ENCODE results near the gene RABL6. TPM values are rescaled to one million over a fixed set of nuclear protein-coding genes. Genes with fewer than 3 reads are reported as not detected.

RABL6 gene
- total and polyA plus RNA-seq, 2 of the 4 experiments (the other 2 are of a cell fraction): 37.1 to 47.5 TPM

- Histone ChIP-seq H3K9me1 (ENCODE audit: insufficient read depth, low read length) (0 out of 2 replicates have a peak, but pooled peaks cover 9% of the 10 kb centered on the region), H2AK9ac (replicated peaks; ENCODE audit: low read depth, low read length, poor library complexity) (peak within 1 kb of the TSS; percentile 95), H3K36me3 (ENCODE audit: control insufficient read depth, insufficient read depth, low read length) (0 out of 2 replicates have a peak, but pooled peaks cover 6% of the 10 kb centered on the region), H3K18ac (ENCODE audit: low read depth, low read length) (no peak within 1 kb of the TSS), H2AFZ (replicated peaks; ENCODE audit: low read length, poor library complexity) (peak within 1 kb of the TSS; percentile 92), H3K79me1 (ENCODE audit: low read depth in 1 of 2, low read length in 2 of 2) (peaks cover 3 to 36% of the 10 kb centered on the region in 2 experiments), H3K56ac (ENCODE audit: extremely low read depth, insufficient read depth, low read length) (no peak within 1 kb of the TSS), H3K4ac (ENCODE audit: low read depth, low read length) (peak within 1 kb of the TSS; percentile 41; the same call in 1 of the 2 replicates), H4K20me1 (ENCODE audit: insufficient read depth, low read length) (peaks cover 10% of the 10 kb centered on the region), H2BK120ac (ENCODE audit: low read depth, low read length) (no peak within 1 kb of the TSS), H2AK5ac (ENCODE audit: low read depth, low read length) (peak within 1 kb of the TSS; percentile 7; the same call in 1 of the 2 replicates), H2BK15ac (ENCODE audit: low read depth, low read length) (no peak within 1 kb of the TSS), H3K27ac (ENCODE audit: insufficient read depth, low read length) (peak within 1 kb of the TSS; percentile 66; the same call in 1 of the 2 replicates), H3K4me2 (ENCODE audit: low read depth, low read length) (peak within 1 kb of the TSS; percentile 97), H3K4me1 (ENCODE audit: control insufficient read depth, insufficient read depth, low read length) (peaks cover 13% of the 10 kb centered on the region), H3K9ac (ENCODE audit: low read depth, low read length) (peak within 1 kb of the TSS; percentile 60), H4K8ac (ENCODE audit: low read depth in 2 of 2, low read length in 2 of 2) (peak within 1 kb of the TSS; percentile 7 to 13; a peak in 1 of 4 replicates), H3K27me3 (ENCODE audit: control insufficient read depth, insufficient read depth, low read length) (no peaks in the 10 kb centered on the region), H3K14ac (replicated peaks; ENCODE audit: low read depth, low read length) (0 out of 2 replicates have a peak within 1 kb of the TSS, but pooled peaks have one; percentile 2), H2BK20ac (ENCODE audit: low read depth, low read length) (no peak within 1 kb of the TSS), H3K23ac (ENCODE audit: low read depth, low read length) (peak within 1 kb of the TSS; percentile 59; the same call in 1 of the 2 replicates), H4K5ac (ENCODE audit: low read depth, low read length) (no peak within 1 kb of the TSS), H2BK5ac (ENCODE audit: low read depth, low read length, poor library complexity, severe bottlenecking) (peak within 1 kb of the TSS; percentile 34), H3K9me3 (ENCODE audit: control insufficient read depth, insufficient read depth, low read length) (no peaks in the 10 kb centered on the region), H4K91ac (ENCODE audit: insufficient read depth, low read depth, low read length) (peak within 1 kb of the TSS; percentile 21; the same call in 1 of the 2 replicates), H3K4me3 (ENCODE audit: insufficient read depth, low read depth, low read length) (peak within 1 kb of the TSS; percentile 73)
- dilution Hi-C loops (cut with HindIII; ENCODE audit: low sequenced_read_pairs, unreplicated experiment): no loop called here
- POLR2A ChIA-PET (ENCODE audit: unreplicated experiment): no interaction called here
- WGBS, 2 experiments (ENCODE audit: extremely low coverage in 2 of 2, insufficient read length in 1 of 2): 0% methylated on average over 21 of the region's 88 CpGs; no CpG with 5 or more reads in 1 of the 2 experiments
- BruUV-seq (replicated peaks): no TSS peak
- TF ChIP-seq FOS (IDR thresholded peaks at IDR 0.05; ENCODE audit: low read depth, low read length) (peak; percentile 97), MXI1 (IDR thresholded peaks at IDR 0.05; ENCODE audit: borderline replicate concordance, low read depth, low read length) (0 out of 2 replicates have a peak, but pooled peaks have one; percentile 16), BHLHE40 (IDR thresholded peaks at IDR 0.05; ENCODE audit: low read depth, low read length) (peak; percentile 14; the same call in 1 of the 2 replicates), RAD21 (IDR thresholded peaks at IDR 0.05; ENCODE audit: low read length) (no peak)
- DNase-seq: peak; percentile 99
- CTCF ChIA-PET: no interaction called here
- in situ Hi-C loops (cut with MboI; ENCODE audit: low sequenced_read_pairs): no loop called here
- intact Hi-C loops (cut with micrococcal nuclease): no loop called here
- peak; percentile 97 for ATAC-seq (ENCODE audit: low read depth)
These were observed 78.3 kb downstream of the RABL6 start, which contains the start of gene TRAF2 for GRCh38 chr9:136885950-136886578. TSS of gene TRAF2 (plus strand) at chr9:136886516. CDS start at chr9:136898741, 12,225 bp downstream.

Data from IMR-90 (cell line).